HK-2 (cell line): Measurements from ENCODE around the gene FLT1.

Experiments used
- DNase-seq: peaks from one replicate; pipeline ENCODE4 v3.0.0-alpha.2; 2018; ENCODE audit not compliant: unreplicated experiment

The FLT1 gene

GRCh38 chr13:28425793-28426192, 69.1 kb downstream of the FLT1 start:
- DNase-seq = no peak

- DNase-seq = no peak
Measured at GRCh38 chr13:28424541-28424940, 70.4 kb downstream of the FLT1 start.

- DNase-seq = no peak
Measured at GRCh38 chr13:28423010-28423409, 71.9 kb downstream of the FLT1 start.

GRCh38 chr13:28421676-28422410, 73.1 kb downstream of the FLT1 start:
- DNase-seq = no peak

GRCh38 chr13:28420704-28421103, 74.2 kb downstream of the FLT1 start:
- DNase-seq = no peak

- DNase-seq = no peak
Measured at GRCh38 chr13:28415994-28416421, 78.9 kb downstream of the FLT1 start.

GRCh38 chr13:28413999-28414398, 80.9 kb downstream of the FLT1 start:
- DNase-seq = no peak

- no peak for DNase-seq
Measured at GRCh38 chr13:28412981-28413380, 81.9 kb downstream of the FLT1 start.

- DNase-seq = no peak
Measured at GRCh38 chr13:28411831-28412353, 83.0 kb downstream of the FLT1 start.

- no peak for DNase-seq
Measured at GRCh38 chr13:28410096-28410495, 84.8 kb downstream of the FLT1 start.

- no peak for DNase-seq
Measured at GRCh38 chr13:28409648-28410047, 85.3 kb downstream of the FLT1 start.

GRCh38 chr13:28408863-28409262, 86.1 kb downstream of the FLT1 start:
- no peak for DNase-seq

- DNase-seq = no peak
Measured at GRCh38 chr13:28408235-28408848, 86.6 kb downstream of the FLT1 start.

- DNase-seq = no peak
Measured at GRCh38 chr13:28406733-28407266, 88.1 kb downstream of the FLT1 start.

- DNase-seq = no peak
Measured at GRCh38 chr13:28402057-28402381, 92.9 kb downstream of the FLT1 start.

GRCh38 chr13:28401303-28402056, 93.4 kb downstream of the FLT1 start:
- no peak for DNase-seq

GRCh38 chr13:28396053-28396452, 98.9 kb downstream of the FLT1 start:
- no peak for DNase-seq

GRCh38 chr13:28394422-28394821, 100.5 kb downstream of the FLT1 start:
- DNase-seq = no peak

GRCh38 chr13:28392896-28393505, 101.9 kb downstream of the FLT1 start:
- DNase-seq = no peak

- no peak for DNase-seq
Measured at GRCh38 chr13:28392428-28392827, 102.5 kb downstream of the FLT1 start.

- no peak for DNase-seq
Measured at GRCh38 chr13:28387740-28388501, 107.0 kb downstream of the FLT1 start.
